NCI-H2081 (cell line): ENCODE measurements around the gene TNK2.
"Not testable (repeated sequence)": the region's sequence is repeated elsewhere in the genome, so short reads cannot be mapped to it uniquely, and the experiment has no call there.

Source experiments
- DNase-seq, 2 experiments: peaks; one replicate each; lab custom pipeline; 2025; lab: John Stamatoyannopoulos, UW

TNK2 gene

GRCh38 chr3:195907934-195908693, at the start of gene TNK2:
Gene TNK2, minus strand, starts transcription at chr3:195908551. Its CDS starts 19,963 bp downstream, at chr3:195888588.
- DNase-seq, result peak; percentile 46 to 67

- DNase-seq, result no peak
Measured at GRCh38 chr3:195956577-195956976, 48.2 kb upstream of the TNK2 start.

DNA sequence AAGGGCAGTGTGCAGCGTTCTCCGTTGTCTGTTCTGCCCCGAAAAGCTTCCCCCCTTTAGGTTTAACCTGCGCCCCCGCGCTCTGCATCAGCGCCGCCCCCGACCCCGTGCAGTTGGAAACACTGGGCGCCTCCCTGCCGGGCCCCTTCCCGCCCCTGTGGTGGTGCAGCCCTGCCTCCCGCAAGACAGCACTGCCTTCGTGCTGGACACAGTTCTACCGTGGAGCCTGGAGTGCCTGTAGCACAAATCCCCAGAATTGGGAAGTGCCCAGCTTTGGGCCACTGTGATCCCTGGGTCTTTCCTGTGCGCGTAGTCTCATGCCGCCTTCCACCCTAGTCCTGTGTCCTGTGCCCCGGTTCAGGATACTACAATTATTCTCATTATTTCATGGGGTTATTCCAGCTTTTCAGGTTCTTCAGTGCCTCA, 47.1 kb upstream of the TNK2 start:
- not testable (repeated sequence) for DNase-seq

- not testable (repeated sequence) for DNase-seq
Measured at GRCh38 chr3:195954752-195955119, 46.4 kb upstream of the TNK2 start.

- DNase-seq, result not testable (repeated sequence)
Measured at GRCh38 chr3:195954052-195954751, 45.9 kb upstream of the TNK2 start.

DNA sequence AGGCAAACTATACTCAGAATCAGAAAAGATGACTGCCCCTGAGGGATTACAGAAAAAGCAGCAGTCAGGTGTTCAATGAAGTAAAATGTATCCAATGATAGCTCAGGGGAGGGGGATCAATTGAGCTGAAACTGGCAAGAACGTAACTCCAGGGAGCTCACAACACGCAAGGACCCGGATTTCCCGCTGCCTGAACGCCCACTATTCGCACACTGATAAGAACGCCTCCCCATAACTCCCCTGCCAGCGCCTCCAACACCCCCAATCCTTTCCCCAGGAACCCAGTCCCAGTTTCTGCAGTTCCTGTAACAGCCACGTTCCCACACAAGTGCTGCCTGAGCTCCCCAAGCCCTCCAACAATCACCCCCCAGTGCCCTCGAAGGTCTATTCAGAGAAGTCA, 44.2 kb upstream of the TNK2 start:
- DNase-seq, result not testable (repeated sequence)

DNA sequence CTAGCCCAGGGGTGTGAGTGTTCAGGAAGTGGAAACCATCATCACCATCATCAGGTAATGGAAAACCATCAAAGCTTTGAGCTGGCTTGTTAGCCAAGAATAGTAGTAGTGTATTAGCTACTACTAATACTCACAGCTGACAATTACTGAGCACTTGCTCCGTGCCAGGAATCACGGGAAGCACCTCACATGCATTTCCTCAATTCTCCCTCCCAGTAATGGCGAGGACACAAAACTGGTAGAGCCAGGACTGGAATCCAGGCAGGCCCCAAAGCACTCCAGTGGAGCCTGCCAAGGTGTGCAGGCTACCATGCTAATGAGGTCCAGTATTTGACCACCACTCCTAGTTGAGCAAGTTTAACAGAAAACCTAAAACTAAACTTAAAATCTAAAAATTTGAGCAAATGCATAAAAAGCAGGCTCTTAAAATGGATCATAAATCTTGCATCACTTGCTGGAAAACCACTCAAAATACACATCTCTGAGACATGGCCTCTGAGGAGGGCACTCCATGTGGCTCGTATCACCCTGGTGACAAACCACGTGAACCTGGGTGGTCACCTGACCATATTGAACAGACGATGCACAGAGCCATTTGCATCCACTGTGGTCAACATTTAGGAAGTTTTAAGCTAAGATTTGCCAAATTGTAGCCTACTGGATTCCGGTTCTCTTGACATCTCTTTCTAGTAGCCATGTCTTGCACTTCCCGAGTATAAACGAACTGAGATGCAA, 43.3 kb upstream of the TNK2 start:
- not testable (repeated sequence) for DNase-seq

GRCh38 chr3:195950731-195951130, 42.4 kb upstream of the TNK2 start:
- DNase-seq, result not testable (repeated sequence)

GRCh38 chr3:195950164-195950563, 41.8 kb upstream of the TNK2 start:
- not testable (repeated sequence) for DNase-seq

DNA sequence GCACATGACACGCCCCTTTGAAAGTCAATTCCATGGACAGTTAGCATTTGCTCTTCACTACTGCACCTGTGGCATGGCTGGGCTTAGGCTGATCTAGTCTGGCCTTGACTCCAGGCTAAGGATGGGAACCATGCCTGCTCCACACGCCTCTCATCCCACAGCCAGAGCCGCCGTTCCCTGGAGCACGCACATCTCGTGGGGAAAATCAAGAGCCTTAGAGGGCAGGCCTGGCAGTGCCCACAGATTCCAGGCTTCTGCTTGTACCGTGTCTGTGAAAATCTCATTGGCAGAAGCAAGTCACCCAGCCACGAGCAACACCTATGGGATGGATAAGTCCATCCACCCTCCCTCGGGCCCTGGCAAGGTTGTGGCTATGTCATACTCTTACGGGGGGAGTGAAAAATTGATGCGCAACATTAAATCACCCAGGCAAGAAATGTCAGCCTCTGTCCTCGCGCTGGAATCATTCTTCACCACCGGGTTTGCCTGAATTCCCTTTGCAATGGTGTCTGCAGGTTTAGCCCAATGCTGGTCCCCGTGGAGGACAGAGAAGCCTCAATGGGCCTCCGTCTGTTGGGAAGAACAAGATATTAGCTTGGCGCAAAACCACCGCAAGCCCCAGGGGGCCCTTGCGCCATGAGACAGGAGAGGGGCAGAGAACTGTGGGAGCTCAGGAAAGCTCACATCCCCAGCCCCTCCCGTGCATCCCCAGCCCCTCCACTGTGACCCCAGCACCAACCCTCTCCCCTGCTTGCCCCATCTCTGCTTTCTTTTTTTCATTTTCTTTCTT, 38.8 kb upstream of the TNK2 start:
- not testable (repeated sequence) for DNase-seq

GRCh38 chr3:195941265-195941815, 33.0 kb upstream of the TNK2 start:
- not testable (repeated sequence) for DNase-seq

DNA sequence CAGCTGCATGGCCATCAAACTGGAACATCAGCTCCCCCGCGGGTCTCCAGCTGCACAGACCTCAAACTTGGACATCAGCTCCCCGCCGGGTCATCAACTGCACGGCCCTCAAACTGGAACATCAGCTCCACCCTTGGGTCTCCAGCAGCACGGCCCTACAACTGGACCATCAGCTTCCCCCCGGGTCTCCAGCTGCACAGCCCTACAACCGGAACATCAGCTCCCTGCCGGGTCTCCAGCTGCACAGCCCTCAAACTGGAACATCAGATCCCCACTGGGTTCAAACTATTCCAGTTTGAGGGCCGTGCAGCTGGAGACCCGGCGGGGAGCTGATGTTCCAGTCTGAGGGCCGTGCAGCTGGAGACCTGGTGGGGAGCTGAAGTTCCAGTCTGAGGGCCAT, 32.5 kb upstream of the TNK2 start:
- DNase-seq, result not testable (repeated sequence)

DNA sequence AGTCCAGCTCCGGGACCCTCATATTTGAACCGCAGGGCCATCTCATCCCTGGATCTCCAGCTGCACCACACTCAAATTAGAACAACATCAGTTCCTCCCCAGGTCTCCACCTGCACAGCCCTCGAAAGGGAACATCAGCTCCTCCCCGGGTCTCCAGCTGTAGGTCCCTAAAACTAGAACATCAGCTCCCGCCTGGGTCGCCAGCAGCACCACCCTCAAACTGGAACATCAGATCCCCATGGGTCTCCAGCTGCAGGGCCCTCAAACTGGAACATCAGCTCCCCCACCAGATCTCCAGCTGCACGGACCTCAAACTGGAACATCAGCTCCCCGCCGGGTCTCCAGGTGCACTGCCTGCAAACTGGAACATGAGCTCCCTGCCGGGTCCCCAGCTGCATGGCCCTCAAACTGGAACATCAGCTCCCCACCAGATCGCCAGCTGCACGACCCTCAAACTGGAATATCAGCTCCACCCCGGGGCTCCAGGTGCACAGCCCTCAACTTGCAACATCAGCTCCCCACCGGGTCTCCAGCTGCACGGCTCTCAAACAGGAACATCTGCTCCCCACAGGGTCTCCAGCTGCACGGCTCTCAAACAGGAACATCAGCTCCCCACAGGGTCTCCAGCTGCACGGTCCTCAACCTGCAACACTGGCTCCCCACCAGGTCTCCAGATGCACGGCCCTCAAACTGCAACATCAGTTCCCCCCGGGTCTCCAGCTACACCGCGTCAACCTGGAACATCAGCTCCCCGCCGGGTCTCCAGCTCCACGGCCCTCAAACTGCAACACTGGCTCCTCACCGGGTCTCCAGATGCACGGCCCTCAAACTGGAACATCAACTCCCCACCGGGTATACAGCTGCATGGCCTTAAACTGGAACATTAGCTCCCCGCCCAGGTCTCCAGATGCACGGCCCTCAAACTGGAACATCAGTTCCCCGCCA, 31.4 kb upstream of the TNK2 start:
- not testable (repeated sequence) for DNase-seq

DNA sequence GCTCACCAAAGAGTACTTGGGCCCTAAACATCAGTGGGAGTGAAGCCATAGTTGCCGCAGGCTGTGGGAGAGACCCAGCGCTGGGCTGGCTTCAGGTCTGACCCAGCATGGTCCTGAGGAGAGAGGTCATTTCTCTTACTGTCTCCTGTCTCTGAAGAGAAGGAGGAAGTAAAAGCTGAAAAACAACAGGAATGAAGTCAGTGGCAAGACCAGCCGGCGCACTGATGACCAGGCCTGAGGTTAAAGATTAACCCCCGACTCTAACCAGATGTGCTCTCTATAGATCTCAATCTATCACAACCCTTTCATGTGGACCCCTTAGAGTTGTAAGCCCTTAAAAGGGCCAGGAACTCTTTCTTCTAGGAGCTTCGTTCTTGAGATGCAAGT, 24.7 kb upstream of the TNK2 start:
- DNase-seq, result not testable (repeated sequence)

DNA sequence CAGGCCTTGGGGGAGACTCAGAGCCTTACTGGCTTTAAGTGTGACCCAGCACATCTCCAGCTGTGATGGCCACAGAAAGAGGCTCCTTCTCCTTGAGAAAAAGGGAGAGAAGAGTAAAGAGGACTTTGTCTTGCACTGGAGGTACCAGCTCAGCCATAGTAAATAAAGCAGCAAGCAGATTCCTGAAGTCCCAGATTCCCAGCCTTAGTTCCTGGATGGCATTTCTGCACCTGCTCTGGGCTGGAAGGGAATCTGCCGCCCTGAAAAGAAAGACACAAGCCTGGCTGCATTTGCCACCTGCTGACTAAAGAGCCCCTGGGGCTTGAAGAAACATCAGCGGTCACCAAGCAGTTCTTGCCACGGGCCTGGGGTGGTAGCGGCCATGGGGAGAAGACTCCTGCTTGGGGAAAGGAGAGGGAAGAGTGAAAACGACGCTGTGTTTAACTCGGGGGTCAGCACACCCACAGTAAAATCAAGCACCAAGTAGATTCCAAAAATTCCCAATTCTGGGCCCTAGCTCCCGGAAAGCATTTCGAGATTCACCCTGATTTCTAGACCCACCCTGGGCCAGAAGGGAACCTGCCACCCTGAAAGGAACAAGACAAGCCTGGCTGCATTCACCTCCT, 24.2 kb upstream of the TNK2 start:
- no peak for DNase-seq

- DNase-seq, result no peak
Measured at GRCh38 chr3:195931582-195932273, 23.4 kb upstream of the TNK2 start.

DNA sequence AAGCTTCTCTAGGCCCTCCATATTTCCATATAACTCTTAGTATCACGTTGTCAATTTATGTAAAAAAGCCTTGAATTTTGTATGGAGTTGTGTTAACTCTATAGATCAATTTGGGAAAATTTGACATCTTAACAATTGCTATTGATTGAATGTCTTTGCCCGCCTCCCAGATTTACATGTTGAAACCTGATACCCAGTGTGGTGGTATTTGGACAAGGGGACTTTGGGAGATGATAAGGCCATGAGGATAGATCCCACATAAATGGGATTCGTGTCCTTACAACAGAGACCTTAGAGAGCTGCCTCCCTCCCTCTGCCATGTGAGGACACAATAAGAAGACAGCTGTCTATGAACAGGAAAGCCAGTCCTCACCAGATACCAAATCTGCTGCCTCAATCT, 21.1 kb upstream of the TNK2 start:
- DNase-seq, result no peak

DNA sequence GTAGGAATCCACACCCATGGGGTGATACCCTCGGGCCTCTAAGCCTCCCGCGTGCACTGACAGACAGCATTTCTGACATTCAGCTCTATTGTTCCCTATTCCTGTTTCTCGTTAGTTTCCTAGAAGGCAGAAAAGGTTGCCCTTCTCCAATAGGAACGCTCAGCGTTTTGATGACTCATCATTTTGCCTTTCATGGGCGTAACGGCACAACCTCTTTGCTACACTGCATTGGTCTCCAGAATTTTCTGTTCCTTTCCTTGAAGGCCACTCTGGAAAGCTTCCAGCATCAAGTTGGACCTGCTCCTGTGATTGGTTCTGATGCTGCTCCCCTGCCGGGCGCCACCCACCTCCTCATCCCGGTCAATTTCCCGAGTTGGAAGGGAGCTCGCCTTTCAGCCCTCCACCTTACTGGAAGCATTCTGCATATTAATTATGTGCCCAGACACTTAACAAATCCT, 13.0 kb upstream of the TNK2 start:
- DNase-seq, result no peak

GRCh38 chr3:195918176-195918575, 9.8 kb upstream of the TNK2 start:
- no peak for DNase-seq
